ENCODE data around the gene PTMS.

Gene PTMS

GRCh38 chr12:6778574-6779550 lies 12.7 kb downstream of the PTMS start:
- TF ChIP-seq CTCF (IDR thresholded peaks at IDR 0.05; ENCODE audit: insufficient read depth, low read length) (peak; percentile 88), SPI1 (IDR thresholded peaks at IDR 0.05; ENCODE audit: borderline replicate concordance, low read depth) (0 out of 2 replicates have a peak, but pooled peaks have one; percentile 18), REST (IDR thresholded peaks at IDR 0.05; ENCODE audit: insufficient replicate concordance, low read depth) (peak; percentile 51), GABPA (IDR thresholded peaks at IDR 0.05; ENCODE audit: low read depth) (no peak), POLR2AphosphoS5 (IDR thresholded peaks at IDR 0.05; ENCODE audit: low read depth) (peak; percentile 47)
- DNase-seq (ENCODE audit: low read depth in 1 of 2, low spot score in 1 of 2): peak; percentile 93
- Histone ChIP-seq H3K27me3 (ENCODE audit: insufficient read depth, poor library complexity, severe bottlenecking) (peaks cover 19% of the 10 kb centered on the region), H3K4me3 (replicated peaks; ENCODE audit: insufficient read depth, low read length) (peak overlapping the region; percentile 43), H3K27ac (replicated peaks) (peak overlapping the region; percentile 36)

- TF ChIP-seq REST (IDR thresholded peaks at IDR 0.05; ENCODE audit: insufficient replicate concordance, low read depth) (no peak), CTCF (IDR thresholded peaks at IDR 0.05; ENCODE audit: insufficient read depth, low read length) (no peak), GABPA (IDR thresholded peaks at IDR 0.05; ENCODE audit: low read depth) (no peak), POLR2AphosphoS5 (IDR thresholded peaks at IDR 0.05; ENCODE audit: low read depth) (no peak), SPI1 (IDR thresholded peaks at IDR 0.05; ENCODE audit: borderline replicate concordance, low read depth) (no peak)
- H3K27ac ChIP-seq (replicated peaks): no peak overlapping the region
- H3K27me3 ChIP-seq (ENCODE audit: insufficient read depth, poor library complexity, severe bottlenecking): peaks cover 10% of the 10 kb centered on the region
- DNase-seq (ENCODE audit: low read depth in 1 of 2, low spot score in 1 of 2): peak in 1 of 2 experiments; percentile 48
- H3K4me3 ChIP-seq (replicated peaks; ENCODE audit: insufficient read depth, low read length): no peak overlapping the region
Measured at GRCh38 chr12:6779708-6780432, 13.7 kb downstream of the PTMS start.

- TF ChIP-seq POLR2AphosphoS5 (IDR thresholded peaks at IDR 0.05; ENCODE audit: low read depth) (no peak), GABPA (IDR thresholded peaks at IDR 0.05; ENCODE audit: low read depth) (no peak), CTCF (IDR thresholded peaks at IDR 0.05; ENCODE audit: insufficient read depth, low read length) (no peak), SPI1 (IDR thresholded peaks at IDR 0.05; ENCODE audit: borderline replicate concordance, low read depth) (no peak), REST (IDR thresholded peaks at IDR 0.05; ENCODE audit: insufficient replicate concordance, low read depth) (no peak)
- no peak for DNase-seq (ENCODE audit: low read depth in 1 of 2, low spot score in 1 of 2)
- no peak overlapping the region for H3K27ac ChIP-seq (replicated peaks)
- H3K27me3 ChIP-seq (ENCODE audit: insufficient read depth, poor library complexity, severe bottlenecking): peaks cover 10% of the 10 kb centered on the region
- no peak overlapping the region for H3K4me3 ChIP-seq (replicated peaks; ENCODE audit: insufficient read depth, low read length)
Measured at GRCh38 chr12:6780573-6780972, 14.4 kb downstream of the PTMS start.
